HL-60 (cell line): Measurements from ENCODE around the gene GPR153.

ENCODE experiments used
- DNase-seq, 2 experiments: peaks; one replicate each; pipeline ENCODE4 v3.0.0-alpha.2; 2010 to 2020; ENCODE audit warnings: low read depth in 1 of 2, low spot score in 1 of 2
- H3K27ac ChIP-seq: fragments of 250-450 bp; sonication (Bioruptor Pico); replicated peaks from 2 replicates; pipeline ENCODE4 v1.5.1; 2020; ENCODE audit warnings: mild to moderate bottlenecking, moderate library complexity
- H3K27me3 ChIP-seq: fragments of 250-450 bp; sonication (Bioruptor Pico); 2 replicates; pipeline ENCODE4 v1.5.1; 2021; ENCODE audit warnings: mild to moderate bottlenecking, moderate library complexity; ENCODE audit not compliant: insufficient read depth, poor library complexity, severe bottlenecking
- H3K4me3 ChIP-seq: replicated peaks from 2 replicates; pipeline ENCODE4 v1.5.1; 2011; ENCODE audit warnings: mild to moderate bottlenecking, control low read depth, low read length; ENCODE audit not compliant: insufficient read depth
- CTCF ChIP-seq: IDR thresholded peaks from one replicate; pipeline ENCODE4 v1.5.1; 2011; ENCODE audit warnings: low read length, control low read depth, inconsistent platforms; ENCODE audit not compliant: insufficient read depth
- GABPA ChIP-seq: IDR thresholded peaks from 2 replicates; pipeline ENCODE4 v1.6.1; 2012; ENCODE audit warnings: low read depth
- POLR2AphosphoS5 ChIP-seq: IDR thresholded peaks from 2 replicates; pipeline ENCODE4 v1.6.1; 2012; ENCODE audit warnings: low read depth
- REST ChIP-seq: IDR thresholded peaks from 2 replicates; pipeline ENCODE4 v1.6.1; 2012; ENCODE audit warnings: low read depth; ENCODE audit not compliant: insufficient replicate concordance
- SPI1 ChIP-seq: IDR thresholded peaks from 2 replicates; pipeline ENCODE4 v1.6.1; 2012; ENCODE audit warnings: low read depth, mild to moderate bottlenecking, borderline replicate concordance

The GPR153 gene

DNA sequence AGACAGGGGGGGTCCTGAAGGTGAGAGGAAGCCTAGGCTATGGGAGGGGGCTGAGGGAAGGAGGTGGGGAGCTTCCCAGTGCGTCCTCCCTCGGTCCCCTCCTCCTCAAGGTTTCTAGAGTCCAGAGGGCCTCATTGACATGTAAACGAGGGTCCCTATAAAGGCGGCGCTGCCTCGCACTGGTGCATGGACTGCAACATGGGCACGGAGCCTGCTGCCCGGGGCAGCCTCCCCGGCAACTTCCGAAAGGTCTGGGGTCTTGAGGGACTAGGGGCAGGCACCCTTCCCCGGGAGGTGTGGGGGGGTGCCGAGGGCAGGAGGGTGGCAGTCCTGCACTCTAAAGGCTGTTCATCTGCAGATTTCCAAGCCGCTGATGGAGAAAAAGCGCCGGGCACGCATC is 16.9 kb downstream of the GPR153 start, which contains the start of gene HES3:
TSS of gene HES3 (plus strand) at position 187 of the 400 bp plus-strand sequence. CDS start at position 374, 187 bp downstream.
- peaks cover 57% of the 10 kb centered on the region for H3K27me3 ChIP-seq
- H3K27ac ChIP-seq = no peak within 1 kb of the TSS
- no peak within 1 kb of the TSS for H3K4me3 ChIP-seq
- TF ChIP-seq CTCF (no peak), POLR2AphosphoS5 (no peak)
- no peak for DNase-seq

DNA sequence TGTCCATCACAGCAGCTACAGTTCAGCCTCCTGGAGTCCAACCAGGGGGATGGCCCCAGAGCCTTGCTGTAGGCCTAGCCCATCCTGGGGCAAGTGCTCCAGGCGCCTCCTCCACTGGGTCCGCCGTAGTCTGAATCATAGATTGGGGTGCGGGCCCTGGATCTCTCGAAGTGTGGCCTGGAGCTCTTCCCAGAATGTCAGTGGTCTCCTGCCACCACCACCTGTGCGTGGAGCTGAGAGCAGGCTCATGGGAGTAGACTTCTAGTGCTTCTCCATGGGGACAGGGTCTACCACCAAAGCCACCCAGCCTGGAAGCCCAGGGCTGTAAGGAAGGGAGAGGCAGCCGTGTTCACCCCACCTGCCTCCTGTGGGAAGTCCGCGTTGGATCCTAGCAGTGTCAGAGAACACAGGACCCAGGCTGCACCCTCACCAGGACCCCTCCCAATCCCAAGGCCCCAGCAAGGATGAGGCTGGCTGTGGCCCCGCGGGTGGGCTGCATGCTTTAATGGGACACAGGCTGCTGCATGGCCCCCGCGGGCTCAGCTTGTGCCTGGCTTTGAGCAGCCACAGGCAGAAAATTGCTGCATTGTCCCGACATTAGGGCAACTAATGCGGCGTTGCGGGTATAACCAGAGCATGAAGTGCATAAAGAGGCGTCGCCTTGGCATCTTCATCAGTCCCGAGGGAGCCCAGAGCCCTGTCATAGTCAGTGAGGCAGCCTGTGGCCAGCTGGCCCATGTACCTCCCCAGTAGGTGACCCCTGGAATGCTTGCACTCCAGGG is 17.7 kb downstream of the GPR153 start:
- no peak for DNase-seq
- TF ChIP-seq POLR2AphosphoS5 = no peak
- no peak for TF ChIP-seq REST
- no peak for TF ChIP-seq GABPA
- no peak for TF ChIP-seq CTCF
- TF ChIP-seq SPI1 = no peak
- H3K4me3 ChIP-seq = no peak overlapping the region
- H3K27ac ChIP-seq = no peak overlapping the region
- H3K27me3 ChIP-seq = peaks cover 52% of the 10 kb centered on the region

- H3K27ac ChIP-seq = no peak overlapping the region
- H3K27me3 ChIP-seq = peaks cover 47% of the 10 kb centered on the region
- TF ChIP-seq POLR2AphosphoS5 (no peak), SPI1 (no peak), CTCF (no peak), GABPA (no peak), REST (no peak)
- no peak overlapping the region for H3K4me3 ChIP-seq
- no peak for DNase-seq
Observed at GRCh38 chr1:6241887-6242740, 18.8 kb downstream of the GPR153 start.
